IPS DF 4.7 (cell line): ENCODE data around the gene PMM2.
A peak's percentile ranks its signal among the peaks of the same experiment; 100 is the strongest.

Source experiments
- DNase-seq: peaks from one replicate; pipeline ENCODE4 v3.0.0-alpha.2; 2013; ENCODE audit warnings: low spot score; ENCODE audit errors: extremely low read depth

Gene PMM2

GRCh38 chr16:8850279-8850885 is 52.7 kb downstream of the PMM2 start:
- DNase-seq, result no peak

DNA sequence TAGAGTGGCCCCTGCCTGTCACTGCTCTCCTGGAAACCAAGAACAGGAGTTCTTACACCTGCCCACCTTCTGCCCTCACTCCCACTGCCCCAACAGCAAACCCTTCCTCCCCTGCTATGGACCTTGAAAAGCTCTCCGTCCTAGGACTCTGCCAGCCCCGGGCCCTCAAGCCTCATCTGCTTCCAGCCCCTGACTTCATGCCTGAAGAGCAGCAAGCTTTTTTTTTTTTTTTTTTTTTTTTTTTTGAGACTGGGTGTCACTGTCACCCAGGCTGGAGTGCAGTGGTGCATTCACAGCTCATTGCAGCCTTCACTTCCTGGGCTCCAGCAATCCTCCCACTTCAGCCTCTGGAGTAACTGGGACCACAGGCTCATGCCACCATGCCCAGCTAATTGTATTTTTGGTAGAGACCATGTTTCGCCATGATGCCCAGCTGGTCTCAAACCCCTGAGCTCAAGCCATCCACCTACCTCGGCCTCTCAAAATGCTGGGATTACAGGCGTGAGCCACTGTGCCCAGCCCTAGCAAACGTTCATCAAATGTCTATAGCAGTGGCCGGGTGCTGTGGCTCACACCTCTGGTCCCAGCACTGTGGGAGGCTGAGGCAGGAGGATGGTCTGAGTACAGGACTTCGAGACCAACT is 54.2 kb downstream of the PMM2 start:
- no peak for DNase-seq

GRCh38 chr16:8852534-8852933 is 54.9 kb downstream of the PMM2 start:
- no peak for DNase-seq

DNA sequence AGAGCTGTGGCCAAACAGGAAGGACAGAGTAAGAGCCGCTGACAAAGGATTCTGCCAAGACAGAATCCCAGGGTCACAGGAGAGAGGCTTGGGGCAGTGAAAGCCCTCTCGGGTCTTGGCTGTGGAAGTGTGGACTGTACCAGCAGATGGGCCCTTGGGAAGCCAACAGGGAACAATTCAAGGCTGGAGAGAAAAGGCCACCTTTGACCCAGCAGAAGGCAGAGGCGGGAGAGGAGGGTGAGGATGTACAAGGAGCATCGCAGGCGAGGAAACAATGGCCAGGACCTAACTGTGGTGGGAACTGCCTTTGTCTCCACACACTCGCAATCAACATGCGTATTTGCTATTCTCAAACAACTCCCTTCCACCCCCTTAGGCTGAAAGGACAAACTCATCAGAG is 55.5 kb downstream of the PMM2 start:
- no peak for DNase-seq

- DNase-seq, result no peak
Measured at GRCh38 chr16:8853611-8854010, 56.0 kb downstream of the PMM2 start.

GRCh38 chr16:8854298-8854948 is 56.8 kb downstream of the PMM2 start:
- DNase-seq, result no peak

DNA sequence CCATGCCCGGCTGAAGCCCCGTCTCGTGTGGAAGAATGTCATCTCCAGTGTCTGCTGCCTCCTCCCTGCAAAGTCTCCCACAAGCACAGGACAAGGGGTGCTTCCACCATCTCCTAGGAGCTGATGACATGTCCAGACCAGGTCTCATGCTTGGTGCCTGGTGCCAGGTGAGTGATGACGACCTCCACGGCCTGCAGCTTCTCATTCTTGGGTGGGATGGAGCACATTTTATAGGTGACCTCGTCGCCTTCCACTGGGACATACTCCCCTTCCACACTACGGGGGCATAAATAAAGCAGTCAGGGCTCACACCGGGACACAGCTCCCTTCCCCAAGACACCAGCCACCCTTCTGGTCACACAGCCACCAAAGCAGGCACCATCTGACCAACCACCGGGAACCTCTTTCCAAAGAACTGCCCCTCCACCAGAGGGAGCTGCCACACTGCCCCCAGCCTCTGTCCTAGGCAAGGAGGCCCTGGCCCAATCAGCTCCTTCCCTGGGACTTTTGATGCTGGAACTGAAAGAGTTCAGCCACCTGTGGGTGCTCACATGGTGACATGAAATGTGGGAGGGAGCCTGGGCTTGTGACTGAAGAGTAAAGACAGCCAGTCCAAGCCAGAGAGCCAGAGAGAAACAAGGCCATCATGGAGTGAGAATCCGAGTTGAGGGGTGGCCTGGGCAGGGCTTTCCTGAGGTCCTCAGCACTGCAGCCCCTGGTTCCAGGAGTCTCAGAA is 57.6 kb downstream of the PMM2 start:
- no peak for DNase-seq

- DNase-seq, result no peak
Measured at GRCh38 chr16:8855972-8856371, 58.3 kb downstream of the PMM2 start.

GRCh38 chr16:8858994-8859912 is 61.6 kb downstream of the PMM2 start:
- DNase-seq, result no peak

DNA sequence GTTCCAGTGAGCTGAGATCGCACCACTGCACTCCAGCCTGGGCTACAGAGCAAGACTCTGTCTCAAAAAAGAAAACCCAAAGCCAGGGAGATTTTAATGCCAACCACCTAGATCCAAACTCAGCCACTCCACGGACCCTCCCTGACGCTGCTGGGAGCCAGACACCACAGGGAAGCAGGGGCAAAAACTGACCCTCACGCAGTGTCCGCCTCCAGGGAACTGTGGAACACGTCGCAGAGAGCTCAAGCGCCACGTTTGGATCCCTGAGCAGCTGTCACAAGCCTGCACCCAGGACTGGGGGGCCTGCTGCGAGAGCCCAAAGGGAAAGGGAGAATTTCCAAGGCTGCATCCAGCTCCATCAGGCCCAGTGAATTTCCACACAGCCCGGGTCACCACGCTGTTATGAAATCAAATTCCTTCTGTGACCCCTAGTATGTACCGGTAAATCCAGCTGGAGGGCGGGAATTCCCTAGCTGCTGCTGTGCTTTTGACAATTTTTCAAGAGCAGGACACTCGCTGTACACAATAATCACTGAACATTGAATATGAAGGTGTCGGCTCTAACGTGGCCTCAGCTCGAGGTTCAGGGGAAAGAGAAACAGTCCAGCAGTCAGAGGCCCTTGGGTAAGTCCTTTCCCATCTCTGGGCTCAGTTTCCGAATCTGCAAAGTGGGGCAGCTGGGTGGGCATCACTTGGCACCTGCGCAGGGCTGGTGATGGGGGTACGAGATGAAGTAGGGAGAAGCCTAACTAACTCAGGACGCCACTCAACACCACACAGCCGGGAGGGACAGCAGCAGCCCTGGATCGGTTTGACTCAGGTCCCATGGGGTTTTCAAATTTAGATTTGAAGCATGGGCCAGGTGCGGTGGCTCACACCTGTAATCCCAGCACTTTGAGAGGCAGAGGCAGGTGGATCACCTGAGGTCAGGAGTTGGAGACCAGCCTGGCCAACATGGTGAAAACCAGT is 62.6 kb downstream of the PMM2 start:
- DNase-seq, result no peak

GRCh38 chr16:8861563-8862308 is 64.1 kb downstream of the PMM2 start:
- no peak for DNase-seq

DNA sequence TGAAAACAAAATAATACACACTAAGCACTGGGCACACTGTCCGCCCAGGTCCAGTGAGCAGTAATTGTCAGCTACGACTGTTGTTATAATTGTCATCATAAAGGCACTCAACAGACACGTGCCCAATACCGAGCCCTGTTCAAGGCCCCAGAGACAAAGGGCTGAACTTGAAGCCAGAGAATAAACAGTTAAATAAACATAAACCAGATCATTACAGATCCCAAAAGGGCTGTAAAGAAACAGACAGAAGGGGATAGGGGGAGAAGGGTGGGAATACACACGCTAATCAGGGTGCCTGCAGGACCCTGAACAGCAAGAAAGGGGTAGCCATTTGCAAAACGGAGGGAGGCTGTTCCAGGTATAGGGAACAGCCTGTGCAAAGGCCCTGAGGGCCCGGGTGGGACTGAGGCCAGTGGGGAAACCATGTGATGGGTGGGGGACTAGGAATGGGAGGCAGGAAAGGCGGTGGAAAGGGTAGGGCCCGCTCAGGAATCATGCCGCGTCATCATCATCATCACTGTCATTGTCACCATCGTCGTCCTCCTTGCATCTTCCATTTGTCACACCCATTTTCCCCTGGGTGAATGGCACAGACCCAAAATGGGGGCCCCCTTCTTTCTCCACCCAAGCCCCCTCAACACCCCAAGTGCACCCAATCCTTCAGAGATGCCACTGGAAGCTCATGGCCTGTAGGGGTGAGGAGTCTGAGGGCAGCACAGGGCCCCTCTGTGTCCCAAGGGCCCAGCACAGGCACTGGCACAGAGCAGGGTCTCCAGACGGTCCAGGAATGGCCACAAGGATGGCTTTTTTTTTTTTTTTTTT is 64.9 kb downstream of the PMM2 start:
- no peak for DNase-seq

GRCh38 chr16:8863594-8864424 is 66.2 kb downstream of the PMM2 start:
- DNase-seq, result no peak

DNA sequence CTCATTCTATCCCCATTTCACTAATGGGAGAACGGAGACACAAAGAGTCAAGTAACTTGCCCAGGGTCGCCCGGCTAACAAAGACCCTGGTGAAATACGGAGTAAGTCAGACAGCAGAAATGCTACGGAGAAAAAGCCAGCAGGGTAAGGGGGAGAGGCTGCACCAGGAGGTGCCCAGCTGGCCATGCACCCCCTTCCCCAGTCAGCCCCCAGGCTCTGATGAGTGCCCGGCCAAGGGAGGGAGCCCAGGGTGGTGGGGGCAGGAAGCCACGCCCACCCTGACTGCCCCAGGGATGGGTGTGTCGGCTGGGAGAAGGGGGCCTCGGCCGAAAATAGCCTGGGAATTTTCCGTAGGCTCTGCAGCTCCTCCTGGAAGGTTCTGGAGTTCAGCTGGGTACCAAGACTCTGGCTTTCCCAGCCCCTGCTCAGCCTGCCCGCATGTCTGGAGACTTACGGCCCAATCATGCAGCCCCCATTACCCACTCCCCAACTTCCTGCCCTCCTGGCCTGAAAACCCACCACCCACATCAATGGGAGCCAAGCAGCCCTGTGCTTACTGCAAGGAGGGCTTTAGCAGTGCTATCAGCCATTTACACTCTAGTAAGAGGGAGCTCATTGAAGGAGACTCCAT is 67.0 kb downstream of the PMM2 start:
- DNase-seq, result no peak

DNA sequence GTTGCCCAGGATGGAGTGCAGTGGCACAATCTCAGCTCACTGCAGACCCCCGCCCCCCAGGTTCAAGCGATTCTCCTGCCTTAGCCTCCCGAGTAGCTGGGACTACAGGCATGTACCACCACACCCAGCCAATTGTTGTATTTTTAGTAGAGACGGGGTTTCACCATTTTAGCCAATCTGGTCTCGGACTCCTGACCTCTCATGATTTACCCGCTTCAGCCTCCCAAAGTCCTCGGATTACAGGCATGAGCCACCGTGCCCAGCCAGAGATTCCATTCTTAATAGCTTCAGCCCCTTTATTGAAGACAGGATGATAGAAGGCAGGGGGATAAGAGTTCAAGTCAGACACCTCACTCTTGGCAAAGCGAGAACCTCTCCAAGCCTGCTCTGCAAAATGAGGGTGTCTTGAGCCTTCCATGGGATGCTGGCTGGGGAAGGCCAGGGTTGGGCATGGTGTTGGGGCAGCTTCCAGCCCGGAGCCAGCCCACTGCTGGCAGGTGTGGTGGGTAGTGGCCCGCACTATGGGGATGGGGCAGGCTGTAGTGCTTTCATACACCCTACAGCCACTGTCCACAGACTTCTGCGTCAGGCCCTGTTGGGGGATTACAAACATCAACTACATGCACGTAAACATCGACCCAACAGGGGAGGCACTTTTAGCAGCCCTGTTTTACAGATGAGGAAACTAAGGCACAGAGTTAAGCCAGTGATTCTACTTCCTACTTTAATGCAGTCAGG is 67.7 kb downstream of the PMM2 start:
- no peak for DNase-seq

- DNase-seq, result peak; percentile 87
Measured at GRCh38 chr16:8866118-8866883, 68.7 kb downstream of the PMM2 start.
